A549 treated with CpdA at 1 μM for 4 hours (cell line): Measurements from ENCODE around the gene GPR84. TPM values are rescaled to one million over a fixed set of nuclear protein-coding genes. Genes with fewer than 3 reads are reported as not detected.

ENCODE experiments used
- total RNA-seq: library from RNA; stranded (reverse); fragments of 200-300 nt; extraction: Qiagen RNA extraction; gene quantifications from 5 replicates; pipeline ENCODE4 v1.2.3, GENCODE V29; 2022; ENCODE audit warnings: low read depth

The GPR84 gene
- total RNA-seq: 0.03 to 0.09 TPM (median 0.09 TPM) in 3 of 5 replicates, not detected in the others

DNA sequence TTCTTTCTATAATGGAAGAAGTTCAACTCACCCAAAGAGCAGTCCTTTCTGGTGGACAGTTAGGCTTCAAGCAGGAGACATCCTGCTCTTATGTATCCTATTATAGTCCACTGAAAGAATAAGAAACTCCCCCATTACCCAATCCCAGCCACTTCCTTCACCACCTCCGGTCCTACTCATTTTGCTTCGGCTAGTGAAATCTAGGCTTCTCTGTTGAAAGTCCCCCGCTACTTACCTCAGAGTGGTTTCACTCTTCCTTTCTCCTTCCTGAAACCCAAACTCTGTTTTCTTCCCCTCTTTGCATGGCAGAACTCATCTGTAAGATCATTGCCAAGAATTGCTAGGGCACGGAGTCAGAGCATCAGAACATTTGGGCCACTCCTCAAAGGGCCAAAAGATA, at the start of gene GPR84:
Gene GPR84, minus strand, starts transcription at position 74 of the 400 bp plus-strand sequence. CDS start 635 bp downstream, outside the sequence.

DNA sequence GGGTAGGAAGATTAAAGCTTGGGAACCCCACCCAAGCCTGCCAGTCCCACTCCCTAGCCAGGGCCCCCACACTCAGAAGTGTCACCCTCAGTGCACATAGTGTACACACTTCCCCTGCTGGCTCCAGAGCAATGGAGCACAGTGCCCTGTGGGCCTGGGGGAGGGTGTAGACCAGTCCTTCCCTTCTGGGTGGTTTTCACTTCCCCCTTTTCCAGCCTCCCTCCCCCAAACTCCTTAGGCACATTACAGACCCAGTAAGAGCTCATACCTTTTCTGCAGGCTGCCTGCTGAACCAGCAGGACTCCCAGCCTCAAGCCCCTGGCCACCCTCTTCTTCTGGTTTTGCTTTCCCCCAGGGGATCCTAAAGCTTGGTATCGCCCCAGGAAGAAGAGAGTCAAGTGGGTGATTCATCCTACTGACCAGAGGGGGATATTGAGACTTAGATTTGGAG, 20.3 kb upstream of the GPR84 start, which contains the start of gene ZNF385A:
Gene ZNF385A, minus strand, starts transcription at position 143 of the 451 bp plus-strand sequence. CDS start 219 bp downstream, outside the sequence.

DNA sequence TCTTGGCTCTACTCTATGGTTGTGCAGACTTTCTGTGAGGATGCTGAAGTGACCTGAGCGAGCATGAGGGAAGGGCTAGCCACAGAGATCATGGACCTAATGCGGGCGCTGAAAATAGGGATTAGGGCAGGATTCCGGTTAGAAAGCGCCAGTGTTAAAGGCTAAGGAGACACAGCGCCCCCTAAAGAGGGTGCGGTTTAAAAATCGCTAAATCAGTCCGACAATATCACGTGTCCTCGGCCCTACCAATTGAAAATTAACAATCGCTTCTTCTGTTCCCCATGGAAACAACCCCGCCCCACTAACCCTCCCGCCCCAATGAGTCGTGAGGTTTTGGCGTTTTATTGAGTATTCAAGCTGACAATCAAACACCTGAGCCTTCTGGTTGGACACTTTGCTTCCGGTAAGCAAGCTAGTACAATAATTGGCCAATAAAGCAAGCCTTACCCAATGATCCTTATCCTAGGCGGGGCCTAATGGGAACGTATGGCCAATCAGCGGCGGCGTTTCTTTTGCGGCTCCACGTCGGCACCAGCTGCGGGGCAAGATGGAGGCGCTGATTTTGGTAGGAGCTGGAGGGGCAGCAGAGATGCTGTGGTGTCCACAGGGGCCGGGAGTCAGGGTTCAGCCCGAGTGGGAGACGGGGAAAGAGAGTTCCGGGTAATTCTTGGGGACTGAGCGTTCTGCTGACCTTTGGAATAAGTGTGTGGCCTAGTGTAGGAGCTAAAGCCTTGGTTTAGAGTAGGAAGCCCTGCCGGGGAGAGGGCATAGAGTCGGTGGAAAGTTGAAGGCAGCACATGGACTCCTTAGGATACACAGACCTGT, 39.5 kb downstream of the GPR84 start, which contains the start of gene COPZ1:
Gene COPZ1, plus strand, starts transcription at position 515 of the 825 bp plus-strand sequence. Its CDS starts 33 bp downstream, at position 548.

Other genes starting within 250 kb of the GPR84 start
- 24.1 to 34.5 TPM (median 34.3 TPM) in 5 replicates for gene SMUG1, start 175.5 kb downstream of the GPR84 start, total RNA-seq
- 24.5 to 30.1 TPM (median 26.0 TPM) in 5 replicates for gene CBX5, start 84.4 kb downstream of the GPR84 start, total RNA-seq
- gene HNRNPA1, start 83.8 kb downstream of the GPR84 start, total RNA-seq: 1,543 to 3,071 TPM (median 1,659 TPM) in 5 replicates
- gene NFE2, start 63.5 kb downstream of the GPR84 start, total RNA-seq: 0.09 to 0.24 TPM (median 0.14 TPM) in 4 of 5 replicates, not detected in the other
- 217 to 341 TPM (median 246 TPM) in 5 replicates for gene COPZ1, start 39.4 kb downstream of the GPR84 start, total RNA-seq
- gene ZNF385A, start 20.2 kb upstream of the GPR84 start, total RNA-seq: 14.3 to 21.0 TPM (median 18.8 TPM) in 5 replicates
- 76.6 to 111 TPM (median 93.8 TPM) in 5 replicates for gene ITGA5, start 54.8 kb upstream of the GPR84 start, total RNA-seq
- gene GTSF1, start 109.1 kb upstream of the GPR84 start, total RNA-seq: not detected in 5 replicates
- 0.01 TPM in 1 of 5 replicates, not detected in the others for gene NCKAP1L, start 133.3 kb upstream of the GPR84 start, total RNA-seq
- gene PDE1B, start 185.1 kb upstream of the GPR84 start, total RNA-seq: 0.05 to 0.07 TPM (median 0.07 TPM) in 3 of 5 replicates, not detected in the others
- 0.10 to 0.21 TPM (median 0.11 TPM) in 3 of 5 replicates, not detected in the others for gene PPP1R1A, start 224.2 kb upstream of the GPR84 start, total RNA-seq